HepG2 (cell line): ENCODE results near the gene KIAA1755. TPM values are rescaled to one million over a fixed set of nuclear protein-coding genes. Genes with fewer than 3 reads are reported as not detected.

Source experiments
- ATAC-seq: fragments of 200-7000 bp; cut with Tn5 transposase; 3 replicates; pipeline ENCODE4 v1.9.1; 2020; ENCODE audit warnings: mild to moderate bottlenecking, moderate library complexity
- BruUV-seq: library from RNA; stranded (reverse); fragments of 400-500 nt; replicated peaks from 2 replicates; lab custom pipeline; 2021; lab: Mats Ljungman, UMichigan
- CTCF ChIA-PET: fragments of 300-600 bp; formaldehyde crosslinking; extraction: SDS; loops from one replicate; lab custom pipeline; 2021; ENCODE audit warnings: low total read pairs, inconsistent platforms, low intra/inter-chr PET ratio; lab: Yijun Ruan, JAX
- POLR2A ChIA-PET: fragments of 350-600 bp; sonication (Branson Sonifier 250); formaldehyde crosslinking; loops from one replicate; lab custom pipeline; 2020; ENCODE audit warnings: antibody characterized with exemption, inconsistent platforms; lab: Yijun Ruan, JAX
- DNase-seq: peaks from one replicate; pipeline ENCODE4 v3.0.0-alpha.2; 2015; ENCODE audit warnings: low spot score
- FAIRE-seq: peaks from 3 replicates; lab custom pipeline; 2011; peaks lifted over from hg19 to GRCh38; lab: Jason Lieb, UNC
- H2AFZ ChIP-seq: one replicate; pipeline ENCODE4 v1.6.1; 2011; ENCODE audit warnings: low read length, inconsistent platforms
- H3K27ac ChIP-seq: fragments of 300-600 bp; 3 replicates; pipeline ENCODE4 v1.8.0; 2011; ENCODE audit warnings: mixed run types, mild to moderate bottlenecking, mixed read lengths, low read length, inconsistent platforms; ENCODE audit not compliant: insufficient read depth; ENCODE audit errors: extremely low read length
- H3K27me3 ChIP-seq, 2 experiments: fragments of 200-600 bp in 1 of 2; 2 replicates in 1 of 2; 3 replicates in 1 of 2; pipeline versions ENCODE4 v1.6.0 to v1.8.0; 2011; ENCODE audit warnings: low read length in 2 of 2, mild to moderate bottlenecking in 2 of 2, moderate library complexity in 2 of 2, inconsistent platforms in 1 of 2; ENCODE audit not compliant: insufficient read depth in 2 of 2, control insufficient read depth in 1 of 2
- H3K36me3 ChIP-seq, 2 experiments: fragments of 200-600 bp in 1 of 2; replicated peaks in 1 of 2; 2 replicates in 1 of 2; 3 replicates in 1 of 2; pipeline versions ENCODE4 v1.5.1 to v1.8.0; 2011; ENCODE audit warnings: low read length in 2 of 2, inconsistent platforms in 1 of 2; ENCODE audit not compliant: insufficient read depth in 2 of 2, control insufficient read depth in 1 of 2
- H3K4me1 ChIP-seq: 2 replicates; pipeline ENCODE4 v1.5.1; 2012; ENCODE audit warnings: low read length, inconsistent platforms; ENCODE audit not compliant: insufficient read depth
- H3K4me2 ChIP-seq: 2 replicates; pipeline ENCODE4 v1.6.0; 2011; ENCODE audit warnings: low read depth, low read length, inconsistent platforms
- H3K4me3 ChIP-seq, 3 experiments: fragments of 200-600 bp in 1 of 3; sonication (generic), shearing (Covaris generic) in 1 of 3; replicated peaks in 1 of 3; 2 replicates each; pipeline ENCODE4 v1.5.1; 2011 to 2016; ENCODE audit warnings: low read length in 3 of 3, inconsistent platforms in 2 of 3, low read depth in 2 of 3, mild to moderate bottlenecking in 2 of 3, control low read depth in 1 of 3, mixed read lengths in 1 of 3; ENCODE audit not compliant: insufficient read depth in 1 of 3
- H3K79me2 ChIP-seq: one replicate; pipeline ENCODE4 v1.6.1; 2011; ENCODE audit warnings: low read length, inconsistent platforms; ENCODE audit not compliant: insufficient read depth
- H3K9ac ChIP-seq: 2 replicates; pipeline ENCODE4 v1.6.0; 2011; ENCODE audit warnings: mild to moderate bottlenecking, low read depth, low read length, inconsistent platforms; ENCODE audit not compliant: insufficient read depth
- H3K9me3 ChIP-seq: 2 replicates; pipeline ENCODE4 v1.5.1; 2012; ENCODE audit warnings: mild to moderate bottlenecking, low read length
- H4K20me1 ChIP-seq: 2 replicates; pipeline ENCODE4 v1.6.0; 2011; ENCODE audit warnings: inconsistent platforms, mild to moderate bottlenecking, low read length, moderate library complexity; ENCODE audit not compliant: insufficient read depth
- TBP ChIP-seq: sonication (generic); formaldehyde crosslinking; IDR thresholded peaks from 2 replicates; pipeline ENCODE4 v1.5.0; 2020; ENCODE audit warnings: missing genetic modification reagents
- ZNF432 ChIP-seq: sonication (generic); formaldehyde crosslinking; IDR thresholded peaks from 2 replicates; pipeline ENCODE4 v1.5.0; 2020; ENCODE audit warnings: missing genetic modification reagents, mild to moderate bottlenecking, borderline replicate concordance
- ZNF660 ChIP-seq: sonication (generic); formaldehyde crosslinking; IDR thresholded peaks from 2 replicates; pipeline ENCODE4 v1.5.1; 2020; ENCODE audit warnings: mild to moderate bottlenecking, low read depth, missing genetic modification reagents, borderline replicate concordance
- WGBS: methylation state at CpG from one replicate; pipeline ENCODE4 v1.1.6; 2017; ENCODE audit warnings: low lambda C conversion rate; 5-methylcytosine and 5-hydroxymethylcytosine counted together
- in situ Hi-C: cut with HindIII; loops from 2 replicates; pipeline ENCODE4 v1.10.0; 2017; ENCODE audit warnings: low pct_unique_long_range_greater_than_20kb; ENCODE audit not compliant: extremely low pct_ligation_motif_present
- intact Hi-C: fragments of 100-400 bp; cut with micrococcal nuclease; formaldehyde crosslinking; loops from one replicate; pipeline ENCODE4 v1.10.0; 2022; ENCODE audit not compliant: unreplicated experiment
- polyA plus RNA-seq, 8 experiments: library from polyadenylated mRNA; depleted of rRNA in 3 of 8; stranded (reverse) in 7 of 8; unstranded in 1 of 8; fragments of >200 nt; fragmentation: Illumina TruSeq in 4 of 8; extraction: Trizol in 4 of 8; gene quantifications; 2 replicates each; pipeline versions ENCODE4 v1.2.1 to v1.2.3, GENCODE V29; 2011 to 2016; ENCODE audit warnings: low read depth in 4 of 8, missing spikeins in 1 of 8, mixed read lengths in 1 of 8; ENCODE audit not compliant: insufficient read depth in 1 of 8
- total RNA-seq, 5 experiments: library from RNA; depleted of rRNA; stranded (reverse); fragments of >200 nt; fragmentation: Illumina TruSeq; extraction: Trizol; gene quantifications; 2 replicates each; pipeline ENCODE4 v1.2.3, GENCODE V29; 2016; ENCODE audit warnings: low read depth in 1 of 5
- TF ChIP-seq, protein P1 (sequence below): sonication (generic); formaldehyde crosslinking; IDR thresholded peaks from 2 replicates; pipeline ENCODE4 v1.9.0; 2022; ENCODE audit warnings: low read depth, missing genetic modification reagents
- TF ChIP-seq, protein P2 (sequence below): sonication (generic); formaldehyde crosslinking; IDR thresholded peaks from 2 replicates; pipeline ENCODE4 v1.9.0; 2021; ENCODE audit warnings: missing genetic modification reagents, borderline replicate concordance

Gene KIAA1755
- total and polyA plus RNA-seq, 2 of the 13 experiments (the other 11 are each of a cell fraction or from before 2014, with no cell fraction given), result 0.04 TPM; not detected in 1

GRCh38 chr20:38246357-38247165 is 14.0 kb downstream of the KIAA1755 start (continued):
- TF ChIP-seq, protein P1, sequence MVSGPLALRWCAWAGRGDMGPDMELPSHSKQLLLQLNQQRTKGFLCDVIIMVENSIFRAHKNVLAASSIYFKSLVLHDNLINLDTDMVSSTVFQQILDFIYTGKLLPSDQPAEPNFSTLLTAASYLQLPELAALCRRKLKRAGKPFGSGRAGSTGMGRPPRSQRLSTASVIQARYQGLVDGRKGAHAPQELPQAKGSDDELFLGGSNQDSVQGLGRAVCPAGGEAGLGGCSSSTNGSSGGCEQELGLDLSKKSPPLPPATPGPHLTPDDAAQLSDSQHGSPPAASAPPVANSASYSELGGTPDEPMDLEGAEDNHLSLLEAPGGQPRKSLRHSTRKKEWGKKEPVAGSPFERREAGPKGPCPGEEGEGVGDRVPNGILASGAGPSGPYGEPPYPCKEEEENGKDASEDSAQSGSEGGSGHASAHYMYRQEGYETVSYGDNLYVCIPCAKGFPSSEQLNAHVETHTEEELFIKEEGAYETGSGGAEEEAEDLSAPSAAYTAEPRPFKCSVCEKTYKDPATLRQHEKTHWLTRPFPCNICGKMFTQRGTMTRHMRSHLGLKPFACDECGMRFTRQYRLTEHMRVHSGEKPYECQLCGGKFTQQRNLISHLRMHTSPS (CRISPR knock-in tag), result no peak
- TF ChIP-seq, protein P2, sequence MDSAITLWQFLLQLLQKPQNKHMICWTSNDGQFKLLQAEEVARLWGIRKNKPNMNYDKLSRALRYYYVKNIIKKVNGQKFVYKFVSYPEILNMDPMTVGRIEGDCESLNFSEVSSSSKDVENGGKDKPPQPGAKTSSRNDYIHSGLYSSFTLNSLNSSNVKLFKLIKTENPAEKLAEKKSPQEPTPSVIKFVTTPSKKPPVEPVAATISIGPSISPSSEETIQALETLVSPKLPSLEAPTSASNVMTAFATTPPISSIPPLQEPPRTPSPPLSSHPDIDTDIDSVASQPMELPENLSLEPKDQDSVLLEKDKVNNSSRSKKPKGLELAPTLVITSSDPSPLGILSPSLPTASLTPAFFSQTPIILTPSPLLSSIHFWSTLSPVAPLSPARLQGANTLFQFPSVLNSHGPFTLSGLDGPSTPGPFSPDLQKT (CRISPR knock-in tag), result no peak
- TF ChIP-seq ZNF660 (CRISPR knock-in tag), result no peak
- TF ChIP-seq TBP (CRISPR knock-in tag), result no peak
- TF ChIP-seq, all 625 proteins: peak for 0

DNA sequence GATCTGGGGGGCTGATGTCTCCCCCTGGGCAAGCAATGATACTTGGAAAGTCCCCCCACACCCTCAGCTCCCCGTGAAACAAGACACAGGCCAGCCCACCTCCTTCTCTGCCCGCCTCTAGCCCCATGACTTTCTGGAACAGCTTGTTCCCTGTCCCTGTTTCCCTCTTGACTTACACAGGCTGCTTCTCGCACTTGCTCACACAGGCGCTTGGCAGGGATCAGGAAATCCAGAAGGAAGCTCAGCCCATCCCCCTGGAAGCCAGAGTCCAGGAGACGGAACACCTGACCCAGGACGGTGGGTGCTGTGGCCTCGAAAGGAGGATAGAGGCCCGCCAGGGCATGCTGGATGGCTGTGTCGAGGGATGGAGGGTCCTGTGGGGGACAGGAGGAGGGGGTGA is 14.8 kb downstream of the KIAA1755 start:
- Histone ChIP-seq H3K4me1 (no peaks in the 10 kb centered on the region), H3K79me2 (no peaks in the 10 kb centered on the region), H2AFZ (no peak overlapping the region), H3K4me2 (no peak overlapping the region), H3K9ac (no peak overlapping the region), H3K27ac (no peak overlapping the region), H3K4me3 (no peak overlapping the region), H3K36me3 (no peaks in the 10 kb centered on the region), H3K9me3 (peaks cover 37% of the 10 kb centered on the region), H4K20me1 (no peaks in the 10 kb centered on the region), H3K27me3 (no peaks in the 10 kb centered on the region)
- POLR2A ChIA-PET, result no interaction called here
- DNase-seq, result no peak
- ATAC-seq, result no peak
- no TSS peak for BruUV-seq
- WGBS, result 42% methylated on average over 9 of the region's 9 CpGs
- intact Hi-C loops (no loop called here), in situ Hi-C loops (no loop called here)
- FAIRE-seq, result no peak
- no peak for TF ChIP-seq ZNF432 (CRISPR knock-in tag)
- CTCF ChIA-PET, result no interaction called here
